ENCODE results near the gene PELO.

PELO gene

DNA sequence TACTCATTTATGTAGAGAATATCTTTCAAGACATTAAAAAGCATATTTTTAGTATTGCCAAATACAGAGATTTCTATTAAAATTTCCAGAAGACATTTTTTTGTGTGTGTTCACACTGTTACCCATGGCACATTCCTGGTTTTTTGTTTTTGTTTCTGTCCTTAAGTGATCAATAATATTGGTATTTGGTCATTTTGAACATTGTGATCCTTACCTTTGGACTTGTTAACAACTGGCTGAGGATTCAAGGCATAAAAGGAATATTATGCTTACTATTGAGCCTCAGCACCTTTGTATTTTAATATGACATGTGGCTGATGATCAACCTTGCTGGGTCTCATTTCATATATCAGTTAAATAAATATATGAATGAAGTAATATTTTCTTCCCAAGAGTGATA lies 41.9 kb downstream of the PELO start:
- DNase-seq (ENCODE audit: low spot score), result no peak

DNA sequence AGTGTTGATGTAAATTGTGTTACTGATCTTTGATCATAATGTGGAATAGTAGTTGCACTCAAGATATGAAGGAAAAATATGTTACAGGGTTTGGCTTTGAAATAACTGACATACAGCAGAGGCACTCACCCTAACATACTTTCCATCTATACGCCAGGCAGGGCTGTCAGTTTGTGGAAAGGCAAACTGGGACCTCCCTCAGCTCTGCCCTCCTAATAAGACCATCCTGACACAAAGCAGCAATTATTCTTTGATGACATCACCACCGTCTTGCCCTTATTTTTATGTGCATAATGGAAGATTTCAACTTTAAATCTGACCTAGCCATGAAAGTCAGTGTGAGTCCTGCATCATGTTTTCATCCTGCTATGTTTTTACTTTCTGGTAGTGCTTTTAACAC lies 42.9 kb downstream of the PELO start:
- DNase-seq (ENCODE audit: low spot score), result no peak

DNA sequence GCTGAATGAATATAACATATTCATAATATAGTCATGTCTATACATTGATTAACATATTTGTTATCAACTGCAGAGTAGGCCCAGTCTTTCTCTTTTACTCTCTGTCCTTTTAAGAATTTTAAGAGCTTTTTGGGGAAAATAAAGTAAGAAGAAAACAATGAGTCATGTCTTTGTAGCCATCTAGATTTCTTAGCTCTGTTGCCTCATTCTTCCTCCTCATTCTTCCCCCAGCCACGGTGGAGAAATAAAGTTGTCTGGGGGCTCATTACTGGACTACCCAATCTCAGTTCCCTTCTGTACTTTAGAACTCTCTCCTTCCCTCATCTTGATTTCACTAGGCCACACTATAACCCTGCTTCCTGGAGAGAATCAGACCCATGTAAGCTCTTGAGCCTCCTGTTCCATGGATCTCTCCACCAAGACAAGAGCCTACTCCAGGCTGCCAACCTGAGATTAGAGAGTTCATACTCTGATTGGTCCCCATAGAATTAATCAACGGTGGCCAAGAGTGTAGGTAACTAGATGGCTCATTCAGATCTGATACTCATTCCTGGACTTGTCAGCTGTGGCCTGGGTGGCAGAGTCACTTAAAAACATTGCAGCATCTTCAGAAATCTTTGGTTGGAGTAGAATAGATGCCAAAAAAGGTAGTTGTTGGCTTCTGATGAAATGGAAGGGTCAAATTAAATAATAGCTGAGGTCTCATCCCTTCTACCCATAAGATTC lies 44.2 kb downstream of the PELO start:
- DNase-seq (ENCODE audit: low spot score), result no peak

DNA sequence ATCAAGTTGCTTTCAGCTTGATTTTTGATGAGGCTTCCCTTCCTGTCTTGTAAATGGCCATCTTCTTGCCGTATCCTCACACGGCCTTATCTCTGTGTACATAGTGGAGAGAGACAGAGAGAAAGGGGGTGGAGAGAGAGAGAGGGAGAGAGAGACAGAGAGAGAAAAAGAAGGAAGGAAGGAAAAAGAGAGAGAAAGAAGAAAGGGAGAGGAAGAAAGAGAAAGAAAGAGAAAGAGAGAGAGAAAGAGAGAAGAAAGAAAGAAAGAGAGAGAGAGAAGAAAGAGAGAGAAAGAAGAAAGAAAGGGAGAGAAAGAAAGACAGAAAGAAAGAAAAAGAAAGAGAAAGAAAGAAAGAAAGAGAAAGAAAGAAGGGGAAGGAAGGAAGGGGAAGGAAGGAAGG lies 46.6 kb downstream of the PELO start:
- no peak for DNase-seq (ENCODE audit: low spot score)

DNA sequence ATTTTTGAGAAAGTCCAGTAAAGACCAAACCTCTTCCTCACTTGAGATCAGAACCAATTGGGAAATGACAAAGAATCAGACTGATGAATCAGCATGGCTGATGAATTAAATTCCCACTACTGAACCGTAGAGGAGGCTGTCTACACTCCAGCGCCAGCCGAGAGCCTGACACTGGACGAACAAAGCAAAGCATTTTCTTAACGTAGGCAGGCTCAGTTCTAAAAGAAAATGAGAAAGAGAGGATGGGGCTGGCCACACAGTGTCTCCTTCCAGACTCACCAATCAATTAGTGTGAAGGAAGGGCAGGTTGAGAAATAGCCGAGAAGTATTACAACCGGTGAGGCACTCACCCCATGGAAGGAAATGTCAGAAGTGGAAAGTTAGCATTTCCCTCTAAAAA lies 49.4 kb downstream of the PELO start:
- DNase-seq (ENCODE audit: low spot score), result no peak

All from HuH-7.5 (cell line).